GM20000 (cell line): ENCODE results near the gene MEF2D.

ENCODE experiments used
- DNase-seq: peaks from one replicate; pipeline ENCODE4 v3.0.0; 2012; ENCODE audit warnings: low spot score
- TF ChIP-seq, protein P1 (sequence below): IDR thresholded peaks from 2 replicates; pipeline ENCODE4 v1.5.1; 2012; ENCODE audit warnings: mild to moderate bottlenecking, control low read depth; ENCODE audit errors: extremely low read depth, missing control alignments

The MEF2D gene

DNA sequence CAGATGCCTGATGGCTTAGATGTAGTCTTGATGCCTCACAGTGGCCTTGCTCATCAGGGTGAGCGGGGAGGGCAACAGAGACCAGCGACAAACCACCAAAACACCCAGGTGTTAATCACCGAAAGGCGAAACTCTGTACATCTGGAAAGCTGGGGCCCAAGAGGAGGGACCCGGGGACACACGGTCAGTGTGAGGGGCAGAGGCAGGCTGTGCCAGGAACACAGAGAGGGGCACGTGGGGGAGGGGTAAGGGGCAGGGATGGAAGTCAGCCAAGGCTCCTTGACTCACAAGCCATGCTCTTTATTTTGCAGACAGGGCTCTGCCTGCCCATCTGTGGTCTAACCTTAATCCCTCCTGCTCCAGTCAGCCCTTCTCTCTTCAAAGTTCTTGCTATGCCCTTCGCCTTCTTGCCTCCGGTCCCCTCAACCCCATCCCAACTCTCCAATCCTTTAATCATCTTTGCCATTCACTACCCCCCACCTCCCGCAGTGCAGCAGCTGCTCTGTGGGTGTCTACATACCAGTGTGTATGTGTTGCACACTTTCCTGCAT is 4.3 kb downstream of the MEF2D start:
- TF ChIP-seq, protein P1, sequence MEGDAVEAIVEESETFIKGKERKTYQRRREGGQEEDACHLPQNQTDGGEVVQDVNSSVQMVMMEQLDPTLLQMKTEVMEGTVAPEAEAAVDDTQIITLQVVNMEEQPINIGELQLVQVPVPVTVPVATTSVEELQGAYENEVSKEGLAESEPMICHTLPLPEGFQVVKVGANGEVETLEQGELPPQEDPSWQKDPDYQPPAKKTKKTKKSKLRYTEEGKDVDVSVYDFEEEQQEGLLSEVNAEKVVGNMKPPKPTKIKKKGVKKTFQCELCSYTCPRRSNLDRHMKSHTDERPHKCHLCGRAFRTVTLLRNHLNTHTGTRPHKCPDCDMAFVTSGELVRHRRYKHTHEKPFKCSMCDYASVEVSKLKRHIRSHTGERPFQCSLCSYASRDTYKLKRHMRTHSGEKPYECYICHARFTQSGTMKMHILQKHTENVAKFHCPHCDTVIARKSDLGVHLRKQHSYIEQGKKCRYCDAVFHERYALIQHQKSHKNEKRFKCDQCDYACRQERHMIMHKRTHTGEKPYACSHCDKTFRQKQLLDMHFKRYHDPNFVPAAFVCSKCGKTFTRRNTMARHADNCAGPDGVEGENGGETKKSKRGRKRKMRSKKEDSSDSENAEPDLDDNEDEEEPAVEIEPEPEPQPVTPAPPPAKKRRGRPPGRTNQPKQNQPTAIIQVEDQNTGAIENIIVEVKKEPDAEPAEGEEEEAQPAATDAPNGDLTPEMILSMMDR, result no peak
- DNase-seq, result no peak

DNA sequence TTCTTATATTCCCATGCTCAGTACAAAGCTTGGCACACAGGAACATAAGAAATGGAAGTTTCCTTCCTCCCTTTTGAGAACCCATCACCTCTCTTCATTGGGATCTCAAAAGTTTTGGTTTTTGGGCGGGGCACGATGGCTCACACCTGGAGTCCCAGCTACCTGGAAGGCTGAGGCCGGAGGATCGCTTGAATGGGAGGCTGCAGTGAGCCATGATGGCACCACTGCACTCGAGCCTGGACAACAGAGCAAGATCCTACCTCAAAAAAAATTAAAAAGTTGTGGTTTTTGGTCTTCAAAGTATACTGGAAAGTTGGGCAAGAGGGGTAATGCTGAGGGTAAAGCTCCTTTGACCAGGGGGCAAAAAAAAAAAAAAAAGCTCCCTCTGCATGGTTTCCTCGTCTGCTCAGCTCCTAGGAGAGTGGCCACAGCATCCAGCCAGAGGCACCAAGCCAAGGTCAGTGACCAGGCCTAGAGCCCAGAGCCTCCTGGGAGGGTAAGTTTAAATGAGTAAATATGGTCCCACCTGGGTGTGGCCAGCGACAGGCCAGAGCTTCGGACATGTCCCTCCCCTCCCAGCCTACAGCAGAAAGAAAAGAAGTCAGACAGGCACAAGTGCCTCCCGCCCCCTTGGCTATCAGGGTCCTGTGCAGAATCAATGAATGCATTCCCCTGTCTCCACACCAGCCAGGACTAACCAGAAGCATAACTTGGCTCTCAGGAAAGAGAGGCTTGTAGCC is 5.0 kb downstream of the MEF2D start:
- DNase-seq, result no peak
- TF ChIP-seq, protein P1, result no peak

DNA sequence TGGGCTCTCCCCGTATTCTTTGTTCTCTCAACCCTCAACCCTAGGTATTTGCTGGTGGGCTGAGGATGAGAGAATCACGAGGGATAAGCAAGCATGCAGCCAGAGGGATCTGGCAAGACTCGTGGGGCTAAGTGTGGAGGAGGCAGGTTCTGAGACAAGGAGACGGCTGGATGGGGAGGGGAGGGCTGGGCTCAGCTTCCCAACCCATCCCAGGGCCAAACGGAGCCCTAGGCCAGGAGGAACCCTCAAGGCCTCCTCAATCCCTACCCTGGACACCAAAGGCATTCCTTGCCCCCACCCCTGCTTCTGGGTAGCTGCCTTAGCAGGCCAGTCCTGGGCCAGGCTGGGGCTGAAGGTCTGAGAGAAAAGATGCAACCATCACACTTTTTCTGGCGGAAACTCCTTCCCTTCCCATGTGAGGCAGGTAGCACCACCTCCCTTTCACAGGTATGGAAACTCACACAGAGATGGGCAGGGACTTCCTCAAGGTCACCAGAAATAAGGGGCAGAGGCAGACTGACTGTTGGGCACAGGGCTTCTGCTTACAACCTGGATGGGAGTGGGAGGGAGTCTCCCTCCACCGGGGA is 6.2 kb downstream of the MEF2D start:
- DNase-seq, result no peak
- TF ChIP-seq, protein P1, result no peak

DNA sequence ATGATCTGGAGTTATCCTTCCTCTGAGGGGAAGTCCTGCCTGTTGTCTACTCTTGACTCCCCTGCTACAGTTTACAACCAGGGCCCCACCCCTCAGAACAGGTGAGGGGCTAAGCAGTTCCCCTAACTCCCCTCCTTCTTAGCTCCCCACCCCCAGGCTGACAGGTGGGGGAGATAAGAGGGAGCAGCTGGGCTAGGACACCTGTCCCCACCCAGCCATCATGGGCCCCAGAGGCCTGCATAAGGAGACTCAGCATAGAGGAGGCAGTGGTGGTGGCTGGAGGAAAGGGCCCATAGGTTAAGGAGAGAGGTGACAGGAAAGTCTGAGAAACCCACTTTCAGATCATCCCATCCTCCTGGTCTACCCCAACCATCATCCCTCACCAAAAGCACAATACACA is 6.8 kb downstream of the MEF2D start:
- TF ChIP-seq, protein P1, result no peak
- DNase-seq, result no peak

DNA sequence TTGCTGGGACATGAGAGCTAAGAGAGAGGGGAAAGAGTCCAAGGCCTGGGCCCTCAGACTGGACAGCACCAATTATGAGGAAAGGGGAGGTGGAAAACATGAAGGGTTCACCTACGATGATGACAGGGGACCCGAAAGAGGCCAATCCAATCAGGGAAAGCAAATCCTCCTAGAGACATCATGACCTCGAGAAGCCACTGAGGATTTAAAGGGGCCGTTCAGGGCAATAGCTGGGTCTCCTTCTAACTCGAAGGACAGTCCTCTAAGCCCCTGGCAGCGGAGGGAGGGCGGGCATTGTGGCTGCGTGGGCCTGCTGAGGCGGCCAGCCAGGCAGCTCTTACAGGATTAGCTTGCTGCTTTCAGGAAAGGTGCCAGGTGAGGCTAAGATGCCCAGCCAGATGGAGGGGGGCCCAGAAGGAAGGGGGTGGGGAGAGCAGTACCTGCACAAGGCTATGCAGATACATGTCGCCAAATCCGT is 7.4 kb downstream of the MEF2D start:
- no peak for DNase-seq
- TF ChIP-seq, protein P1, result no peak

DNA sequence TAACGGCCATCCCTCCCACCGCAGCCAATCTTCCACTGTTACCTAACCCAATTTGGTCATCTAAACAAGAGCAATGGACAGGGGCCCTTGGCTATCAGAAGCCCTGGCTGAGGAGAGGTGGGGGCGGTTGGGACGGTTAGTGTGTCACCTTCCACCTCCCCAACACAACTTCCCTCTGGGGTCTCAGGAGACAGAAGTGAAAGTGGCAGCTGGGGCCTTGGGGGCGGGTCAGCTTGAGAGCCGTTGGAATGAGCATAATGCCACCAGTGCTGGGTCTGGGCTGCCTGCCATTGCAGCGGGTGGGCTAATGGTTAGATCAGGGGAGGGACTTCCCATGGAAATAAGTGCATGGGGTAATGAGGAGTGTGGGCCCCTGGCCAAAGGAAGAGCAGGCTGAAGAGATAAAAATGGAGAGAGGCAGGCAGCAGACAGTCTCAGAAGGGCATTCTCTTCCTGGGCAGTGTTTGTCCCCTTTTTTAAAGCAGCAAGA is 7.9 kb downstream of the MEF2D start:
- no peak for DNase-seq
- TF ChIP-seq, protein P1, result no peak

DNA sequence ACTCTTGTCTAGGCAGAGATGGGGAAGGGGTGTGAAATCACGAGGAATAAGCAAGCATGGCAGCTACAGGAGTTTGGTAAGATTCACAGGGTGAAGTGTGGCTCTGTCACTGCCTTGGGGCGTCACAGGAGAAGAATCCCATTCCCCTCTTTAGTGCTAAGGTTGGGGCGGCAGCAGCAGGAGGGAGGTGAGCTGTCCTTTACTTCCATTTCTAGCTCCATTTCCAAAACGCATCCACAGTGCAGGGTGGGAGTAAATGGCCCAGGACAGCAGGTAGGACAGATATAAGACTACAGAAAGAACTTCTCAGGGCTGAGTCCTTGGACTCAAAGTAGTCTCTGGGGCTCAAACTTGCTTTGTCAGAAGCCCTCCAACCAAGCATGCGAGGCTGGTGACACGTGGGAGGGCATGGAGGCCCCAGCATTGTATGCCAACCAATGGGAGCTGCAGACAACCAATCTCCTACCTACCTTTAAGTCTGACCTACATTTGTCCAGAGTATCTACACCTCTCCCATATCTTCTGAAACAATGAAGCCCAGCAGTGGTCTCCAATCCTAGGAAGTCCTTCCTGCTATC is 8.5 kb downstream of the MEF2D start:
- DNase-seq, result no peak
- TF ChIP-seq, protein P1, result no peak
